Karpas-422 (cell line): ENCODE data around the gene KLHL2. TPM values are rescaled to one million over a fixed set of nuclear protein-coding genes. Genes with fewer than 3 reads are reported as not detected.
"Not testable (repeated sequence)": the region's sequence is repeated elsewhere in the genome, so short reads cannot be mapped to it uniquely, and the experiment has no call there.

Experiments used
- DNase-seq: peaks from one replicate; pipeline ENCODE4 v3.0.0-alpha.2; 2015
- H2AFZ ChIP-seq: fragments of 200-600 bp; sonication (generic); 2 replicates; pipeline ENCODE4 v1.6.1; 2014; ENCODE audit warnings: antibody characterized with exemption, low read length, mixed read lengths
- H3K27ac ChIP-seq: fragments of 200-600 bp; sonication (generic); 2 replicates; pipeline ENCODE4 v1.5.1; 2014; ENCODE audit warnings: mild to moderate bottlenecking, low read length, moderate library complexity
- H3K27me3 ChIP-seq: fragments of 200-600 bp; sonication (generic); 2 replicates; pipeline ENCODE4 v1.6.1; 2014; ENCODE audit warnings: low read length, mixed read lengths
- H3K36me3 ChIP-seq: fragments of 200-600 bp; sonication (generic); 2 replicates; pipeline ENCODE4 v1.6.1; 2014; ENCODE audit warnings: low read length, mixed read lengths; ENCODE audit not compliant: insufficient read depth
- H3K4me1 ChIP-seq: fragments of 200-600 bp; sonication (generic); 2 replicates; pipeline ENCODE4 v1.6.1; 2014; ENCODE audit warnings: mild to moderate bottlenecking, low read length, mixed read lengths
- H3K4me2 ChIP-seq: fragments of 200-600 bp; sonication (generic); 2 replicates; pipeline ENCODE4 v1.6.1; 2014; ENCODE audit warnings: low read length, low read depth, mild to moderate bottlenecking; ENCODE audit not compliant: poor library complexity, severe bottlenecking
- H3K4me3 ChIP-seq: fragments of 200-600 bp; sonication (generic); 2 replicates; pipeline ENCODE4 v1.5.1; 2014; ENCODE audit warnings: mild to moderate bottlenecking, antibody characterized with exemption, low read length, mixed read lengths
- H3K79me2 ChIP-seq: fragments of 200-600 bp; sonication (generic); 2 replicates; pipeline ENCODE4 v1.6.1; 2014; ENCODE audit warnings: mild to moderate bottlenecking, low read length, mixed read lengths
- H3K9ac ChIP-seq: fragments of 200-600 bp; sonication (generic); 2 replicates; pipeline ENCODE4 v1.6.0; 2014; ENCODE audit warnings: low read length
- H3K9me2 ChIP-seq: fragments of 200-600 bp; sonication (generic), shearing (Covaris generic); replicated peaks from 2 replicates; pipeline ENCODE4 v1.6.0; 2014; ENCODE audit warnings: mild to moderate bottlenecking, low read length, moderate library complexity; ENCODE audit not compliant: insufficient read depth
- H3K9me3 ChIP-seq: fragments of 300-700, 200-600 bp; sonication (generic); 2 replicates; pipeline ENCODE4 v1.6.1; 2014; ENCODE audit warnings: low read length, mixed read lengths
- H4K20me1 ChIP-seq: fragments of 200-600 bp; sonication (generic); 2 replicates; pipeline ENCODE4 v1.6.1; 2014; ENCODE audit warnings: mild to moderate bottlenecking, antibody characterized with exemption, low read length, low read depth; ENCODE audit not compliant: insufficient read depth
- total RNA-seq: library from RNA; depleted of rRNA; stranded (reverse); fragments of >200 nt; shearing (Covaris generic); gene quantifications from 2 replicates; pipeline ENCODE4 v1.2.3, GENCODE V29; 2014; ENCODE audit warnings: low replicate concordance

The KLHL2 gene
- total RNA-seq, 1 experiment from 2014 or later: 31.5 TPM

- H2AFZ ChIP-seq: no peak overlapping the region
- peaks cover 91% of the 10 kb centered on the region for H4K20me1 ChIP-seq
- H3K9me3 ChIP-seq: no peaks in the 10 kb centered on the region
- no peaks in the 10 kb centered on the region for H3K27me3 ChIP-seq
- H3K9ac ChIP-seq: peak overlapping the region; percentile 4; the same call in 1 of the 2 replicates
- no peak for DNase-seq
- H3K4me2 ChIP-seq: peak overlapping the region; percentile 96
- H3K27ac ChIP-seq: peak overlapping the region; percentile 1
- H3K4me1 ChIP-seq: peaks cover 70% of the 10 kb centered on the region
- peaks cover 98% of the 10 kb centered on the region for H3K79me2 ChIP-seq
- H3K36me3 ChIP-seq: peaks cover 68% of the 10 kb centered on the region
- H3K4me3 ChIP-seq: peak overlapping the region; percentile 85
- H3K9me2 ChIP-seq: no peaks in the 10 kb centered on the region
Observed at GRCh38 chr4:165332502-165332901, 125.1 kb downstream of the KLHL2 start.

GRCh38 chr4:165335163-165335703, 127.9 kb downstream of the KLHL2 start:
- Histone ChIP-seq H3K4me2 (no peak overlapping the region), H4K20me1 (peaks cover 76% of the 10 kb centered on the region), H2AFZ (no peak overlapping the region), H3K9ac (no peak overlapping the region), H3K4me1 (peaks cover 53% of the 10 kb centered on the region), H3K4me3 (no peak overlapping the region), H3K9me2 (no peaks in the 10 kb centered on the region), H3K79me2 (peaks cover 80% of the 10 kb centered on the region), H3K27ac (no peak overlapping the region), H3K36me3 (peaks cover 88% of the 10 kb centered on the region), H3K27me3 (no peaks in the 10 kb centered on the region), H3K9me3 (no peaks in the 10 kb centered on the region)
- no peak for DNase-seq

GRCh38 chr4:165336743-165337142, 129.4 kb downstream of the KLHL2 start:
- H4K20me1 ChIP-seq: peaks cover 71% of the 10 kb centered on the region
- peaks cover 38% of the 10 kb centered on the region for H3K4me1 ChIP-seq
- H3K4me2 ChIP-seq: no peak overlapping the region
- H3K36me3 ChIP-seq: peaks cover 90% of the 10 kb centered on the region
- H3K27me3 ChIP-seq: no peaks in the 10 kb centered on the region
- no peak overlapping the region for H3K4me3 ChIP-seq
- no peak overlapping the region for H3K27ac ChIP-seq
- no peaks in the 10 kb centered on the region for H3K9me2 ChIP-seq
- peaks cover 65% of the 10 kb centered on the region for H3K79me2 ChIP-seq
- H3K9ac ChIP-seq: no peak overlapping the region
- no peak for DNase-seq
- no peaks in the 10 kb centered on the region for H3K9me3 ChIP-seq
- no peak overlapping the region for H2AFZ ChIP-seq

GRCh38 chr4:165342340-165342739, 135.0 kb downstream of the KLHL2 start:
- H3K27ac ChIP-seq, H3K9ac ChIP-seq, H3K9me2 ChIP-seq, H3K9me3 ChIP-seq, H3K4me3 ChIP-seq, H2AFZ ChIP-seq, H3K4me1 ChIP-seq, DNase-seq, H3K4me2 ChIP-seq, H3K27me3 ChIP-seq: not testable (repeated sequence)
- Histone ChIP-seq H3K36me3 (peaks cover 53% of the 10 kb centered on the region), H4K20me1 (peaks cover 28% of the 10 kb centered on the region), H3K79me2 (peaks cover 11% of the 10 kb centered on the region)

- Histone ChIP-seq H3K27ac (no peak overlapping the region), H4K20me1 (peaks cover 25% of the 10 kb centered on the region), H3K36me3 (peaks cover 43% of the 10 kb centered on the region), H3K9me2 (no peaks in the 10 kb centered on the region), H3K9me3 (no peaks in the 10 kb centered on the region), H3K9ac (no peak overlapping the region), H2AFZ (no peak overlapping the region), H3K4me2 (no peak overlapping the region), H3K79me2 (0 out of 2 replicates have a peak, but pooled peaks cover 1% of the 10 kb centered on the region), H3K4me3 (no peak overlapping the region), H3K4me1 (no peaks in the 10 kb centered on the region), H3K27me3 (no peaks in the 10 kb centered on the region)
- DNase-seq: peak; percentile 51
Observed at GRCh38 chr4:165343353-165344191, 136.2 kb downstream of the KLHL2 start.

GRCh38 chr4:165345666-165346417, 138.5 kb downstream of the KLHL2 start:
- H2AFZ ChIP-seq: no peak overlapping the region
- no peaks in the 10 kb centered on the region for H3K4me1 ChIP-seq
- no peaks in the 10 kb centered on the region for H3K27me3 ChIP-seq

GRCh38 chr4:165347647-165348569, 140.5 kb downstream of the KLHL2 start:
- Histone ChIP-seq H3K27me3 (no peaks in the 10 kb centered on the region), H3K36me3 (peaks cover 5% of the 10 kb centered on the region; the same call in 1 of the 2 replicates), H4K20me1 (peaks cover under 1% of the 10 kb centered on the region; the same call in 1 of the 2 replicates), H3K9me3 (no peaks in the 10 kb centered on the region), H3K9me2 (no peaks in the 10 kb centered on the region), H3K27ac (no peak overlapping the region), H3K4me2 (no peak overlapping the region), H3K9ac (no peak overlapping the region), H3K79me2 (no peaks in the 10 kb centered on the region), H3K4me3 (no peak overlapping the region), H2AFZ (no peak overlapping the region), H3K4me1 (no peaks in the 10 kb centered on the region)
- DNase-seq: no peak

More at GRCh38 chr4:165345666-165346417, 138.5 kb downstream of the KLHL2 start:
- H3K4me3 ChIP-seq: no peak overlapping the region
- H3K9ac ChIP-seq: no peak overlapping the region
- H3K27ac ChIP-seq: no peak overlapping the region
- H3K9me2 ChIP-seq: no peaks in the 10 kb centered on the region
- H4K20me1 ChIP-seq: peaks cover 15% of the 10 kb centered on the region
- H3K9me3 ChIP-seq: no peaks in the 10 kb centered on the region
- H3K36me3 ChIP-seq: peaks cover 23% of the 10 kb centered on the region
- H3K4me2 ChIP-seq: no peak overlapping the region
- no peaks in the 10 kb centered on the region for H3K79me2 ChIP-seq
- DNase-seq: no peak
